HEK293 (cell line): ENCODE results near the gene TMEM205.

Experiments used
- CTCF ChIA-PET: fragments of 350-600 bp; formaldehyde crosslinking; extraction: SDS; loops from one replicate; lab custom pipeline; 2021; ENCODE audit warnings: antibody characterized with exemption; lab: Yijun Ruan, JAX
- POLR2A ChIA-PET: fragments of 300-600 bp; formaldehyde crosslinking; extraction: SDS; loops from one replicate; lab custom pipeline; 2020; ENCODE audit warnings: antibody characterized with exemption, inconsistent platforms; lab: Yijun Ruan, JAX
- H3K27ac ChIP-seq: fragments of 200-500 bp; sonication (Bioruptor generic); 2 replicates; pipeline ENCODE4 v1.5.1; 2014; ENCODE audit warnings: low read depth, low read length, control low read depth, inconsistent platforms; ENCODE audit errors: extremely low read depth
- H3K36me3 ChIP-seq, 2 experiments: fragments of 200-500 bp in 1 of 2; sonication (Bioruptor generic) in 1 of 2; 1 replicate in 1 of 2; 2 replicates in 1 of 2; pipeline ENCODE4 v1.5.1; 2014 to 2017; ENCODE audit warnings: inconsistent platforms in 2 of 2, low read length in 2 of 2; ENCODE audit not compliant: control insufficient read depth in 2 of 2, insufficient read depth in 1 of 2
- H3K4me1 ChIP-seq: fragments of 200-500 bp; sonication (Bioruptor generic); 2 replicates; pipeline ENCODE4 v1.5.1; 2014; ENCODE audit warnings: mild to moderate bottlenecking, low read length, inconsistent platforms; ENCODE audit not compliant: control insufficient read depth, insufficient read depth
- H3K4me3 ChIP-seq: 2 replicates; pipeline ENCODE4 v1.5.1; 2011; ENCODE audit warnings: low read depth, mild to moderate bottlenecking, control low read depth, low read length, moderate library complexity
- H3K9me3 ChIP-seq: fragments of 200-500 bp; sonication (Bioruptor generic); 2 replicates; pipeline ENCODE4 v1.5.1; 2014; ENCODE audit warnings: low read depth, low read length, inconsistent platforms; ENCODE audit not compliant: control insufficient read depth, insufficient read depth
- ATF2 ChIP-seq: fragments of 450-650 bp; formaldehyde crosslinking; IDR thresholded peaks from 2 replicates; pipeline ENCODE4 v1.5.1; 2016; ENCODE audit warnings: missing biosample characterization, missing genetic modification characterization, low read depth
- PATZ1 ChIP-seq: fragments of 450-650 bp; formaldehyde crosslinking; IDR thresholded peaks from 2 replicates; pipeline ENCODE4 v1.5.1; 2016; ENCODE audit warnings: missing biosample characterization, missing genetic modification characterization
- PRDM10 ChIP-seq: fragments of 450-650 bp; formaldehyde crosslinking; IDR thresholded peaks from 2 replicates; pipeline ENCODE4 v1.5.1; 2016; ENCODE audit warnings: missing biosample characterization, missing genetic modification characterization
- REST ChIP-seq: fragments of 450-650 bp; formaldehyde crosslinking; IDR thresholded peaks from 2 replicates; pipeline ENCODE4 v1.5.1; 2016; ENCODE audit warnings: missing biosample characterization, missing genetic modification characterization
- SP7 ChIP-seq: fragments of 450-650 bp; formaldehyde crosslinking; IDR thresholded peaks from 2 replicates; pipeline ENCODE4 v1.5.1; 2016; ENCODE audit warnings: missing biosample characterization, missing genetic modification characterization
- ZBTB21 ChIP-seq: fragments of 450-650 bp; formaldehyde crosslinking; IDR thresholded peaks from 2 replicates; pipeline ENCODE4 v1.5.1; 2017; ENCODE audit warnings: missing biosample characterization, missing genetic modification characterization
- ZBTB7A ChIP-seq: fragments of 450-650 bp; formaldehyde crosslinking; IDR thresholded peaks from 2 replicates; pipeline ENCODE4 v1.5.1; 2016; ENCODE audit warnings: low read depth, missing biosample characterization, missing genetic modification characterization
- ZBTB8A ChIP-seq: fragments of 450-650 bp; formaldehyde crosslinking; IDR thresholded peaks from 2 replicates; pipeline ENCODE4 v1.5.1; 2016; ENCODE audit warnings: missing biosample characterization, missing genetic modification characterization
- ZNF324 ChIP-seq: fragments of 450-650 bp; formaldehyde crosslinking; IDR thresholded peaks from 2 replicates; pipeline ENCODE4 v1.5.1; 2016; ENCODE audit warnings: missing biosample characterization, missing genetic modification characterization
- ZNF362 ChIP-seq: fragments of 450-650 bp; formaldehyde crosslinking; IDR thresholded peaks from 2 replicates; pipeline ENCODE4 v1.5.1; 2016; ENCODE audit warnings: missing biosample characterization, missing genetic modification characterization
- ZNF37A ChIP-seq: fragments of 450-650 bp; IDR thresholded peaks from 2 replicates; pipeline ENCODE4 v1.5.1; 2018; ENCODE audit warnings: missing biosample characterization, missing genetic modification characterization
- ZNF416 ChIP-seq: fragments of 450-650 bp; formaldehyde crosslinking; IDR thresholded peaks from 2 replicates; pipeline ENCODE4 v1.5.1; 2016; ENCODE audit warnings: missing biosample characterization, missing genetic modification characterization
- ZNF544 ChIP-seq: fragments of 450-650 bp; formaldehyde crosslinking; IDR thresholded peaks from 2 replicates; pipeline ENCODE4 v1.5.0; 2017; ENCODE audit warnings: missing biosample characterization, missing genetic modification characterization
- ZNF580 ChIP-seq: fragments of 450-650 bp; formaldehyde crosslinking; IDR thresholded peaks from 2 replicates; pipeline ENCODE4 v1.5.1; 2016; ENCODE audit warnings: missing biosample characterization, missing genetic modification characterization
- ZNF639 ChIP-seq: fragments of 450-650 bp; formaldehyde crosslinking; IDR thresholded peaks from 2 replicates; pipeline ENCODE4 v1.5.1; 2016; ENCODE audit warnings: missing biosample characterization, missing genetic modification characterization
- ZSCAN5A ChIP-seq: fragments of 450-650 bp; formaldehyde crosslinking; IDR thresholded peaks from 2 replicates; pipeline ENCODE4 v1.5.1; 2016; ENCODE audit warnings: missing biosample characterization, missing genetic modification characterization

TMEM205 gene

GRCh38 chr19:11375143-11375948 lies 29.3 kb upstream of the TMEM205 start (continued):
- TF ChIP-seq PATZ1 (tag by site-specific recombination) (peak; percentile 50), SP7 (tag by site-specific recombination) (no peak), ZBTB21 (tag by site-specific recombination) (0 out of 2 replicates have a peak, but pooled peaks have one; percentile 16), ZNF324 (0 out of 2 replicates have a peak, but pooled peaks have one; percentile 35), REST (tag by site-specific recombination) (0 out of 2 replicates have a peak, but pooled peaks have one; percentile 22), ZNF580 (tag by site-specific recombination) (peak; percentile 45; the same call in 1 of the 2 replicates), PRDM10 (0 out of 2 replicates have a peak, but pooled peaks have one; percentile 7), ZNF639 (tag by site-specific recombination) (0 out of 2 replicates have a peak, but pooled peaks have one; percentile 57)
- TF ChIP-seq, all 188 proteins: peak for 13

GRCh38 chr19:11374433-11375142 lies 28.5 kb upstream of the TMEM205 start, which contains the start of gene SWSAP1:
Gene SWSAP1, plus strand, starts transcription at chr19:11374666. Its CDS starts 15 bp downstream, at chr19:11374681.
- ChIA-PET CTCF (interaction anchor here (0.6 to 2.0 kb wide), 9 partner anchors 9 to 108 kb away, joined by 3 to 9 read pairs (median 3); no protein-coding TSS in a partner anchor), POLR2A (interaction anchor here (0.6 to 2.3 kb wide), 27 partner anchors 9 to 444 kb away, joined by 3 to 36 read pairs (median 5); partner anchors contain the start of genes CCDC159, ELOF1, EPOR and ODAD3)
- H3K9me3 ChIP-seq = no peaks in the 10 kb centered on the region
- peak within 1 kb of the TSS; percentile 86 for H3K27ac ChIP-seq
- peaks cover 4% of the 10 kb centered on the region; the same call in 1 of the 2 replicates for H3K4me1 ChIP-seq
- peak within 1 kb of the TSS; percentile 86 for H3K4me3 ChIP-seq
- peaks cover 0 to 18% of the 10 kb centered on the region in 2 experiments; a peak in 2 of 3 replicates for H3K36me3 ChIP-seq
- TF ChIP-seq ZNF37A (tag by site-specific recombination) (no peak), ZBTB7A (tag by site-specific recombination) (no peak; the same call in 1 of the 2 replicates), ZNF362 (tag by site-specific recombination) (no peak), ATF2 (tag by site-specific recombination) (no peak), ZBTB8A (peak; percentile 52), ZNF544 (tag by site-specific recombination) (no peak), ZSCAN5A (tag by site-specific recombination) (no peak), ZNF416 (tag by site-specific recombination) (no peak)
